Measurements from ENCODE around the gene ZNF516.

ZNF516 gene

GRCh38 chr18:76399613-76400391 lies 95.2 kb downstream of the ZNF516 start:
- Histone ChIP-seq H2BK15ac (replicated peaks; ENCODE audit: low read depth) (no peak overlapping the region), H3K36me3 (ENCODE audit: control insufficient read depth, insufficient read depth, low read length) (no peaks in the 10 kb centered on the region), H3K4me2 (ENCODE audit: low read length) (no peak overlapping the region), H4K5ac (ENCODE audit: low read length) (no peak overlapping the region), H2AK5ac (ENCODE audit: low read length) (no peak overlapping the region), H3K27me3 (ENCODE audit: insufficient read depth, low read length, poor library complexity) (no peaks in the 10 kb centered on the region), H3K18ac (ENCODE audit: low read length) (no peak overlapping the region), H2BK5ac (ENCODE audit: low read length) (no peak overlapping the region), H3K79me2 (ENCODE audit: control insufficient read depth, insufficient read depth, low read length) (no peaks in the 10 kb centered on the region), H4K8ac (ENCODE audit: low read depth, low read length) (no peak overlapping the region), H3K23ac (ENCODE audit: low read length) (no peak overlapping the region), H3K79me1 (ENCODE audit: low read length) (no peaks in the 10 kb centered on the region), H2BK120ac (ENCODE audit: low read depth, low read length) (no peak overlapping the region), H3K4ac (ENCODE audit: low read depth, low read length) (no peak overlapping the region), H3K27ac (ENCODE audit: low read depth, low read length) (no peak overlapping the region), H3K4me1 (ENCODE audit: control insufficient read depth, low read depth, low read length) (no peaks in the 10 kb centered on the region), H3K56ac (ENCODE audit: low read length) (no peak overlapping the region), H3K4me3 (ENCODE audit: low read length) (no peak overlapping the region), H3K9ac (ENCODE audit: low read length) (no peak overlapping the region)
- no peak for DNase-seq
- no CpG with 5 or more reads among the region's 14 CpGs for WGBS (ENCODE audit: extremely low coverage, insufficient coverage, low lambda C conversion rate)

DNA sequence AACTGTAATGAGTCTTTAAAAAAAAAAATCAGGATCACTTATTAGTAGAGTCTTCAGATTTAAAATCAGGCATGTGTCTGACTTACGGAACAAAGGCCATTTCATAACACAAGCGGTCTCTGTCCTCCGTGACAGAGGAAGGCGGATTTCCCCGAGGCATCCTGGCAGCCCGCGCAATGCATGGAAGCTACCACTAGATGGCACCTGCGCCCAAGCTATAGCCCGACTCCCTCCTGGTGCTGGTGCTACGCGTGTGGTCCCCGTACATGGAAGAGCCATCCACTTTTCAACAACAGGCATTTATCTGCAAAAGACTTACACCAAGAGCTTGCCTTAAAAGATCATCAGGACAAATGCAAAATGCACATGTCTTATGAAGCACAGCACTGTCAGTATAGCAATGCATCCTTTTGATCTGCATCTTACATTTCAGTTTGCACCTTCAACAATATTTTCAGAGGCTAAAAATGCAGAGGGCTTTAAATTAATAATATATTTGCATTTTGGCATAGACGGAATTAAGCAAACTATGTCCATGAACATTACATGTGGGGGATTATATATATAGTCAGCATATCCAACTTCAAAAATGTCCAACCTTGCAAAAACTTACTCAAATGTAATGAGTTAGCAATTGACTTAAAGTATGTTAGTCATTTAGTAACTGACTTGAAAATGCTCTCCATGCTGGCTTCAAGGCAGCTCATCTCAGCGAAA lies 96.0 kb downstream of the ZNF516 start:
- no peaks in the 10 kb centered on the region for H3K4me1 ChIP-seq (ENCODE audit: control insufficient read depth, low read depth, low read length)
- H2AK5ac ChIP-seq (ENCODE audit: low read length), result no peak overlapping the region
- H2BK120ac ChIP-seq (ENCODE audit: low read depth, low read length), result no peak overlapping the region
- no peak overlapping the region for H3K23ac ChIP-seq (ENCODE audit: low read length)
- H4K5ac ChIP-seq (ENCODE audit: low read length), result no peak overlapping the region
- H3K79me1 ChIP-seq (ENCODE audit: low read length), result no peaks in the 10 kb centered on the region
- no peak overlapping the region for H2BK5ac ChIP-seq (ENCODE audit: low read length)
- H3K27me3 ChIP-seq (ENCODE audit: insufficient read depth, low read length, poor library complexity), result no peaks in the 10 kb centered on the region
- H3K4me2 ChIP-seq (ENCODE audit: low read length), result no peak overlapping the region
- H3K36me3 ChIP-seq (ENCODE audit: control insufficient read depth, insufficient read depth, low read length), result no peaks in the 10 kb centered on the region
- no peak overlapping the region for H2BK15ac ChIP-seq (replicated peaks; ENCODE audit: low read depth)
- no peak overlapping the region for H3K56ac ChIP-seq (ENCODE audit: low read length)
- H3K79me2 ChIP-seq (ENCODE audit: control insufficient read depth, insufficient read depth, low read length), result no peaks in the 10 kb centered on the region
- H3K18ac ChIP-seq (ENCODE audit: low read length), result no peak overlapping the region
- H3K4ac ChIP-seq (ENCODE audit: low read depth, low read length), result no peak overlapping the region
- no peak overlapping the region for H3K4me3 ChIP-seq (ENCODE audit: low read length)
- WGBS (ENCODE audit: extremely low coverage, insufficient coverage, low lambda C conversion rate), result no CpG with 5 or more reads among the region's 14 CpGs
- peak; percentile 61 for DNase-seq
- no peak overlapping the region for H3K27ac ChIP-seq (ENCODE audit: low read depth, low read length)
- no peak overlapping the region for H3K9ac ChIP-seq (ENCODE audit: low read length)
- no peak overlapping the region for H4K8ac ChIP-seq (ENCODE audit: low read depth, low read length)

DNA sequence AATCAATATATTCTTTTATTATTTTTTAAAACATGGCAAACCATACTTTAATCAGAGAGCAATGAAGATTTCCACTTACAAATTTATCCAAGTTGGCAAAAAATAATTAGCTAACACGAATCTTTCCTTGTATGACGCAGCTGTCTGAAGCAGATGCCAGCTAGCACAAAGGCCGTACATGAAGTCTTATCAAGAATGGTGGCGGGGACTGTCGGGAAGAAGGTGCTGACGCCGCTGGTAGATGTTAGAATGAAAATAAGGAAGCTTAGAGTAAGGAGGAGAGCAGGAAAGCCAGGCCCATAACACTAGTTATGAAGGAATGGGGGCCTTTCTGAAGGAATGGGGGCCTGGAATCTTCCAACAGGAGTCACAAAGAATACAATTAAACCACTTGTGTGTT lies 96.7 kb downstream of the ZNF516 start:
- H2BK5ac ChIP-seq (ENCODE audit: low read length), result no peak overlapping the region
- H3K27me3 ChIP-seq (ENCODE audit: insufficient read depth, low read length, poor library complexity), result no peaks in the 10 kb centered on the region
- no peak overlapping the region for H3K18ac ChIP-seq (ENCODE audit: low read length)
- no peaks in the 10 kb centered on the region for H3K4me1 ChIP-seq (ENCODE audit: control insufficient read depth, low read depth, low read length)
- no peak overlapping the region for H3K4me3 ChIP-seq (ENCODE audit: low read length)
- H3K79me2 ChIP-seq (ENCODE audit: control insufficient read depth, insufficient read depth, low read length), result no peaks in the 10 kb centered on the region
- no peak for DNase-seq
- no peak overlapping the region for H3K4me2 ChIP-seq (ENCODE audit: low read length)
- H2BK120ac ChIP-seq (ENCODE audit: low read depth, low read length), result no peak overlapping the region
- H3K79me1 ChIP-seq (ENCODE audit: low read length), result no peaks in the 10 kb centered on the region
- no peak overlapping the region for H3K4ac ChIP-seq (ENCODE audit: low read depth, low read length)
- no peak overlapping the region for H3K27ac ChIP-seq (ENCODE audit: low read depth, low read length)
- WGBS (ENCODE audit: extremely low coverage, insufficient coverage, low lambda C conversion rate), result no CpG with 5 or more reads among the region's 7 CpGs
- no peak overlapping the region for H2BK15ac ChIP-seq (replicated peaks; ENCODE audit: low read depth)
- no peak overlapping the region for H3K9ac ChIP-seq (ENCODE audit: low read length)
- no peak overlapping the region for H4K5ac ChIP-seq (ENCODE audit: low read length)
- no peak overlapping the region for H3K56ac ChIP-seq (ENCODE audit: low read length)
- no peak overlapping the region for H2AK5ac ChIP-seq (ENCODE audit: low read length)
- no peak overlapping the region for H3K23ac ChIP-seq (ENCODE audit: low read length)
- no peaks in the 10 kb centered on the region for H3K36me3 ChIP-seq (ENCODE audit: control insufficient read depth, insufficient read depth, low read length)
- H4K8ac ChIP-seq (ENCODE audit: low read depth, low read length), result no peak overlapping the region

- H3K4me1 ChIP-seq (ENCODE audit: control insufficient read depth, low read depth, low read length), result no peaks in the 10 kb centered on the region
- no peak overlapping the region for H4K5ac ChIP-seq (ENCODE audit: low read length)
- H3K18ac ChIP-seq (ENCODE audit: low read length), result no peak overlapping the region
- no peaks in the 10 kb centered on the region for H3K27me3 ChIP-seq (ENCODE audit: insufficient read depth, low read length, poor library complexity)
- no peak overlapping the region for H2BK15ac ChIP-seq (replicated peaks; ENCODE audit: low read depth)
- no peak overlapping the region for H3K23ac ChIP-seq (ENCODE audit: low read length)
- H3K4ac ChIP-seq (ENCODE audit: low read depth, low read length), result no peak overlapping the region
- no peak for DNase-seq
- H3K79me1 ChIP-seq (ENCODE audit: low read length), result no peaks in the 10 kb centered on the region
- no peak overlapping the region for H2BK120ac ChIP-seq (ENCODE audit: low read depth, low read length)
- H2BK5ac ChIP-seq (ENCODE audit: low read length), result no peak overlapping the region
- no peak overlapping the region for H4K8ac ChIP-seq (ENCODE audit: low read depth, low read length)
- H3K4me2 ChIP-seq (ENCODE audit: low read length), result no peak overlapping the region
- H3K27ac ChIP-seq (ENCODE audit: low read depth, low read length), result no peak overlapping the region
- H3K4me3 ChIP-seq (ENCODE audit: low read length), result no peak overlapping the region
- no peaks in the 10 kb centered on the region for H3K79me2 ChIP-seq (ENCODE audit: control insufficient read depth, insufficient read depth, low read length)
- H3K56ac ChIP-seq (ENCODE audit: low read length), result no peak overlapping the region
- no peak overlapping the region for H3K9ac ChIP-seq (ENCODE audit: low read length)
- WGBS (ENCODE audit: extremely low coverage, insufficient coverage, low lambda C conversion rate), result no CpG with 5 or more reads among the region's 5 CpGs
- H2AK5ac ChIP-seq (ENCODE audit: low read length), result no peak overlapping the region
- no peaks in the 10 kb centered on the region for H3K36me3 ChIP-seq (ENCODE audit: control insufficient read depth, insufficient read depth, low read length)
These were observed 97.4 kb downstream of the ZNF516 start for GRCh38 chr18:76397631-76398030.

DNA sequence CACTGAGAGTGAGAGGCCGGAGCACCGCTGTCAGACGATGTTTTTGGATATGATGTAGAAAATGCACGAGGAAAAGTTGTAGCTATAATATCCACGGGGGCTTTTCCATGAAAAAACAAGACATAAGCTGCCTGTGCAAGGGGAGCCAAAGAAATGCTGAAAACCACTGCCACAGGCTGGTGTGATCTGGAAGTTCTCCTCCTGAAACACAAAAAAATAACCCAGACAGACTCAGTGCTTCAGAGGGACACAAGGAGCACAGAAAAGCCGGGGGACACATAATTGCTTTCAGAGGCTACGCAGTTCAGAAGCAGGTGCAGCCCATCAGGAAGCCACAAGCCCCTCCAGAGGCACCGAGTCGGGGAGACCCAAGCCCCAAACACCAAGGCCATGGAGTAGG lies 98.2 kb downstream of the ZNF516 start:
- no peak overlapping the region for H2BK120ac ChIP-seq (ENCODE audit: low read depth, low read length)
- no CpG with 5 or more reads among the region's 9 CpGs for WGBS (ENCODE audit: extremely low coverage, insufficient coverage, low lambda C conversion rate)
- no peaks in the 10 kb centered on the region for H3K79me1 ChIP-seq (ENCODE audit: low read length)
- no peak overlapping the region for H3K18ac ChIP-seq (ENCODE audit: low read length)
- H3K9ac ChIP-seq (ENCODE audit: low read length), result no peak overlapping the region
- H3K36me3 ChIP-seq (ENCODE audit: control insufficient read depth, insufficient read depth, low read length), result no peaks in the 10 kb centered on the region
- no peak overlapping the region for H3K4me2 ChIP-seq (ENCODE audit: low read length)
- no peak overlapping the region for H2AK5ac ChIP-seq (ENCODE audit: low read length)
- H3K4me3 ChIP-seq (ENCODE audit: low read length), result no peak overlapping the region
- H2BK5ac ChIP-seq (ENCODE audit: low read length), result no peak overlapping the region
- no peak overlapping the region for H4K8ac ChIP-seq (ENCODE audit: low read depth, low read length)
- no peak overlapping the region for H4K5ac ChIP-seq (ENCODE audit: low read length)
- H3K4me1 ChIP-seq (ENCODE audit: control insufficient read depth, low read depth, low read length), result no peaks in the 10 kb centered on the region
- H3K23ac ChIP-seq (ENCODE audit: low read length), result no peak overlapping the region
- no peak overlapping the region for H3K27ac ChIP-seq (ENCODE audit: low read depth, low read length)
- no peak overlapping the region for H3K56ac ChIP-seq (ENCODE audit: low read length)
- H3K4ac ChIP-seq (ENCODE audit: low read depth, low read length), result no peak overlapping the region
- DNase-seq, result no peak
- H3K27me3 ChIP-seq (ENCODE audit: insufficient read depth, low read length, poor library complexity), result no peaks in the 10 kb centered on the region
- H3K79me2 ChIP-seq (ENCODE audit: control insufficient read depth, insufficient read depth, low read length), result no peaks in the 10 kb centered on the region
- H2BK15ac ChIP-seq (replicated peaks; ENCODE audit: low read depth), result no peak overlapping the region

Data from mesendoderm (in vitro differentiated cells).